Mesenteric fat pad (tissue), 1 donor: ENCODE measurements around the gene NKX6-2. TPM values are rescaled to one million over a fixed set of nuclear protein-coding genes. Genes with fewer than 3 reads are reported as not detected.

Experiments
- DNase-seq: peaks from one replicate; pipeline ENCODE4 v3.0.0-alpha.2; 2020; ENCODE audit warnings: low spot score
- total RNA-seq: library from RNA; stranded (reverse); fragmentation: NEBNext Ultra II Directional; extraction: Animal tissue kit (Norgen Biotek cat#: 25700); gene quantifications from one replicate; pipeline ENCODE4 v1.2.1, GENCODE V29; 2021
- donor health status: DM: yes; HTN: yes; CAD: no.

NKX6-2 gene
- total RNA-seq, 1 donor from 2014 or later, result not detected

GRCh38 chr10:132742837-132743194 is 43.1 kb downstream of the NKX6-2 start:
- no peak for DNase-seq

- DNase-seq, result no peak
Measured at GRCh38 chr10:132742167-132742836, 43.6 kb downstream of the NKX6-2 start.

- no peak for DNase-seq
Measured at GRCh38 chr10:132740588-132740987, 45.4 kb downstream of the NKX6-2 start.

GRCh38 chr10:132739225-132739613 is 46.7 kb downstream of the NKX6-2 start:
- no peak for DNase-seq

- no peak for DNase-seq
Measured at GRCh38 chr10:132738454-132739224, 47.3 kb downstream of the NKX6-2 start.

GRCh38 chr10:132737390-132738048 is 48.4 kb downstream of the NKX6-2 start:
- DNase-seq, result no peak

- DNase-seq, result no peak
Measured at GRCh38 chr10:132735923-132736391, 50.0 kb downstream of the NKX6-2 start.

GRCh38 chr10:132735341-132735775 is 50.6 kb downstream of the NKX6-2 start:
- no peak for DNase-seq

- DNase-seq, result no peak
Measured at GRCh38 chr10:132733926-132734325, 52.0 kb downstream of the NKX6-2 start.

Other genes with a start within 250 kb of the NKX6-2 start
- 30.5 TPM for gene INPP5A, start 248.4 kb downstream of the NKX6-2 start, total RNA-seq
- not detected for gene CFAP46, start 156.4 kb upstream of the NKX6-2 start, total RNA-seq